Colonic mucosa (tissue), 4 donors: Measurements from ENCODE around the gene CAPN10. TPM values are rescaled to one million over a fixed set of nuclear protein-coding genes. Genes with fewer than 3 reads are reported as not detected.

Source experiments
- DNase-seq: peaks from one replicate; pipeline ENCODE4 v3.0.0-alpha.2; 2020
- H3K27ac ChIP-seq: fragments of 200-600 bp; one replicate; pipeline ENCODE4 v1.8.0; 2021
- H3K27me3 ChIP-seq: fragments of 200-600 bp; one replicate; pipeline ENCODE4 v1.8.0; 2021
- H3K36me3 ChIP-seq: fragments of 200-600 bp; one replicate; pipeline ENCODE4 v1.8.0; 2021
- H3K4me1 ChIP-seq: fragments of 200-600 bp; one replicate; pipeline ENCODE4 v1.8.0; 2021; ENCODE audit warnings: mild to moderate bottlenecking
- H3K4me3 ChIP-seq: fragments of 200-600 bp; one replicate; pipeline ENCODE4 v1.8.0; 2021
- H3K9ac ChIP-seq, 2 donors: one replicate each; pipeline ENCODE4 v1.7.0; 2013; ENCODE audit warnings: control low read depth in 2 of 2, low read depth in 2 of 2, low read length in 2 of 2
- H3K9me3 ChIP-seq: fragments of 200-600 bp; one replicate; pipeline ENCODE4 v1.8.0; 2021
- CTCF ChIP-seq: fragments of 200-600 bp; IDR thresholded peaks from one replicate; pipeline ENCODE4 v1.8.0; 2022; ENCODE audit warnings: antibody characterized with exemption, mild to moderate bottlenecking
- intact Hi-C: fragments of 100-400 bp; cut with DNase I; formaldehyde crosslinking; loops from one replicate; pipeline ENCODE4 v1.14.1; 2022
- total RNA-seq, 2 donors: library from RNA; stranded (reverse); fragmentation: NEBNext Ultra II Directional in 1 of 2; extraction: Animal tissue kit (Norgen Biotek cat#: 25700) in 1 of 2; gene quantifications; one replicate each; pipeline ENCODE4 v1.2.1, GENCODE V29; 2021
- donor health status: healthy.
- donor health status: DM: no; HTN: no; CAD: no.
- donor health status: DM: no; HTN: no; CAD: no.

The CAPN10 gene
- total RNA-seq, 2 donors from 2014 or later = 29.1 to 47.8 TPM

DNA sequence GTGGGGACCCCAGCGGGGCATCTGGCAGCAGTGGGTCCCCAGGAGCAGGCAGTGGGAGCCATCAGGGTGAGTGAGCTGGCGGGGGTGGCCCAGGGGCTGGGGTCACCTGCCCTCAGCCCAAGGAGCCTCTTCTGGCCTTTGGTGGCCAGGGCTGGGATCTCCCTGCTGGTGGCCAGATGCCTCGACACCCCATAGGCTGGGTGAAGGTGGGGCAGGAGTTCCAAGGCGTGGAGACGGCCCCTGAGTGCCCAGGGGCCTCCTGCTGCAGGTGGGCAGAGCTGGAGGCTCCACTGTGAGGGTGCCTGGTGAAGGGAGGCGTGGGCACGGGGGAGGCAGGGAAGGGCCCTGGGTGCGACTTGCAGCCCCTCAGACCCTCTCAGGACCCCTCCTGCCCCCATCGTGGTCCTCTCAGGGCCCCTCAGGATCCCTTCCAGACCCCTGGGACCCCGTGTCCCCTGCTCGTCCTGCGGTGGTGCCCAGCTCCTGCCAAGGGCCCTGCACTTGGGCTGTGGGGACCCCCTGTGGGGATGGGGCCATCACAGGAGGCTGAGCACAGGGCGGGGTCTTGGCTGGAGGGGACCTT lies 33.7 kb downstream of the CAPN10 start:
- DNase-seq = no peak
- intact Hi-C loops = no loop called here
- Histone ChIP-seq H3K4me3 (no peak overlapping the region), H3K27ac (no peak overlapping the region), H3K36me3 (no peaks in the 10 kb centered on the region), H3K9me3 (no peaks in the 10 kb centered on the region), H3K9ac (no peak overlapping the region), H3K4me1 (no peaks in the 10 kb centered on the region), H3K27me3 (no peaks in the 10 kb centered on the region)
- no peak for TF ChIP-seq CTCF

- Histone ChIP-seq H3K27ac (no peak overlapping the region), H3K9ac (no peak overlapping the region)
- intact Hi-C loops = no loop called here
Measured at GRCh38 chr2:240620859-240621258, 34.3 kb downstream of the CAPN10 start.

GRCh38 chr2:240622060-240622411 lies 35.5 kb downstream of the CAPN10 start:
- Histone ChIP-seq H3K9me3 (no peaks in the 10 kb centered on the region), H3K9ac (no peak overlapping the region), H3K36me3 (no peaks in the 10 kb centered on the region), H3K27ac (no peak overlapping the region), H3K4me3 (no peak overlapping the region), H3K4me1 (no peaks in the 10 kb centered on the region), H3K27me3 (no peaks in the 10 kb centered on the region)
- no peak for DNase-seq
- intact Hi-C loops = no loop called here
- TF ChIP-seq CTCF = no peak

More at GRCh38 chr2:240620859-240621258, 34.3 kb downstream of the CAPN10 start:
- H3K4me1 ChIP-seq = no peaks in the 10 kb centered on the region
- H3K27me3 ChIP-seq = no peaks in the 10 kb centered on the region
- H3K36me3 ChIP-seq = no peaks in the 10 kb centered on the region
- TF ChIP-seq CTCF = no peak
- no peaks in the 10 kb centered on the region for H3K9me3 ChIP-seq
- no peak overlapping the region for H3K4me3 ChIP-seq
- no peak for DNase-seq

DNA sequence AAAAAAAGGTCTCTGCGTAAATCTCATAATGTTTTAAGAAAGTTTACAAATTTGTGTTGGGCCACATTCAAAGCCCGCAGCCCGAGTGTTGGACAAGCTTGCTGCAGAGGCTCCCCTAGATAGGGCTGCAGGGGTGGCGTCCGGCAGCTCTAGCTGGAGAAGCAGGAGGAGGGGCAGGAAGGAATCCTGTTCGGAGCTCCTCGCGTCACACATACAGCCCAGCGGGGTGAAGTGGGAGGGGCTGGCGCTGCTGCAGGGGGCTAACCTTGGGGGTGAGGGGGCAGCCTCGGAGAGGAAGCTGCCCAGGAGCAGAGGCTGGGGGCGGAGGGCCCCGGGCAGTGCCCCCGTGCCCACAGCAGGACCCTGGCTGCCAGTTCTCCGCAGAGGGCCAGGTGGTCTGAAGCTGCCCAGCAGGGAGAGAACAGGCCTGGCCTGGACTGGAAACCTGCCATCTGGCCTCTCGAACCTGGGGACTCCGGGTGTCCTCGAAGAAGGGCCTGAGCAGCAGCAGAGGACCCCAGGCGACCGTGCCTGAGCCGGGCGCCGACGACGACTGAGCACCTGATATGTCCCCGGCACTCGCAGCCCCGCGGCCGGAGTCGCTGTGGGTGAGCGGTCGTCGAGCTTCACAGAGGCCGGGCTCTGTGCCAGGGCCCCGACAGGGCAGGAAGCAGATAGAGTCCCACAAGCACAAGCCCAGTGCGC lies 36.1 kb downstream of the CAPN10 start:
- H3K9me3 ChIP-seq = no peaks in the 10 kb centered on the region
- H3K27me3 ChIP-seq = no peaks in the 10 kb centered on the region
- no peaks in the 10 kb centered on the region for H3K4me1 ChIP-seq
- no peaks in the 10 kb centered on the region for H3K36me3 ChIP-seq
- no peak overlapping the region for H3K9ac ChIP-seq
- no peak for TF ChIP-seq CTCF
- H3K4me3 ChIP-seq = no peak overlapping the region
- intact Hi-C loops = no loop called here
- no peak for DNase-seq
- no peak overlapping the region for H3K27ac ChIP-seq

DNA sequence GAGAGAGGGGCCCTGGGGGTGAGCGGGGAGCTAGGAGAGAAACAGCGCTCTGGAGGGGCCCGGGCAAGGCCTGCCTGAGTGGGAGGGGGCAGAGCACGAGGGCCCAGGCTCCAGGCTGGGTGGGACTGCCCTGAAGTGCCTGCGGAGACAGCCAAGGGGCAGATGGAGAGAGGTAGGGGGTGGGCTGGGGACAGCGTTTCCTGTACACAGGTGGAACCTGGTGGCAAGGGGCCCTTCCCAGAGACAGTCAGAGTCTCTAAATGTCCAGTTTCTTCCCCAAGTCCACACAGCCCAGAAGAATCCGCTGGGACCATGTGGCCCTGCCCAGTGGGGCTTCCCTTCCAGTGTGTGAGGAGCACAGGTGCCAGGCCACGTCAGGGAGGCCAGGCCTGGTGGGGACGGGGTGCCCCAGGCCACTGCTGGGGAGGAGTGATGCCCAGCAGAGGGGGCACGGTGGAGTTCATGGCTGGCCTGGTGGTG lies 37.0 kb downstream of the CAPN10 start:
- no peak for DNase-seq
- H3K9me3 ChIP-seq = no peaks in the 10 kb centered on the region
- H3K36me3 ChIP-seq = no peaks in the 10 kb centered on the region
- H3K4me1 ChIP-seq = no peaks in the 10 kb centered on the region
- H3K4me3 ChIP-seq = no peak overlapping the region
- H3K27ac ChIP-seq = no peak overlapping the region
- intact Hi-C loops = no loop called here
- no peak overlapping the region for H3K9ac ChIP-seq
- no peaks in the 10 kb centered on the region for H3K27me3 ChIP-seq
- TF ChIP-seq CTCF = no peak
